Measurements from ENCODE around the gene PAK3.

PAK3 gene

GRCh38 chrX:111260451-111260850 lies 164.5 kb downstream of the PAK3 start:
- no peak for DNase-seq (ENCODE audit: low read depth in 2 of 2)

- DNase-seq (ENCODE audit: low read depth in 2 of 2) = no peak
Measured at GRCh38 chrX:111262086-111262485, 166.1 kb downstream of the PAK3 start.

GRCh38 chrX:111264385-111264784 lies 168.4 kb downstream of the PAK3 start:
- DNase-seq (ENCODE audit: low read depth in 2 of 2) = no peak

GRCh38 chrX:111265486-111265885 lies 169.5 kb downstream of the PAK3 start:
- DNase-seq (ENCODE audit: low read depth in 2 of 2) = no peak

- no peak for DNase-seq (ENCODE audit: low read depth in 2 of 2)
Measured at GRCh38 chrX:111268506-111268905, 172.5 kb downstream of the PAK3 start.

GRCh38 chrX:111270339-111270738 lies 174.3 kb downstream of the PAK3 start, which contains the start of gene CAPN6:
CAPN6 (minus strand) TSS chrX:111270483; CDS start chrX:111263936, 6,547 bp downstream.
- DNase-seq (ENCODE audit: low read depth in 2 of 2) = no peak

All from stimulated activated CD8-positive, alpha-beta memory T cell treated with anti-CD3 and anti-CD28 coated beads, Interleukin-2, amount 100 ng/mL, for 1 hour (primary cell).